Mesothelial cell of epicardium (in vitro differentiated cells): Measurements from ENCODE around the gene DIP2C. TPM values are rescaled to one million over a fixed set of nuclear protein-coding genes. Genes with fewer than 3 reads are reported as not detected.

Experiments used
- DNase-seq, 2 experiments: peaks; one replicate each; pipeline ENCODE4 v3.0.0; 2021; ENCODE audit warnings: low spot score in 2 of 2; ENCODE audit not compliant: unreplicated experiment in 2 of 2
- H3K27ac Mint-ChIP-seq: 2 replicates; pipeline ENCODE4 v1.8.0; 2021; ENCODE audit warnings: mixed read lengths
- H3K27me3 Mint-ChIP-seq: 2 replicates; pipeline ENCODE4 v1.8.0; 2021; ENCODE audit warnings: low read depth, mixed read lengths
- H3K36me3 Mint-ChIP-seq: 2 replicates; pipeline ENCODE4 v1.8.0; 2021; ENCODE audit warnings: mixed read lengths
- H3K4me1 Mint-ChIP-seq: 2 replicates; pipeline ENCODE4 v1.8.0; 2021; ENCODE audit warnings: mixed read lengths
- H3K4me3 Mint-ChIP-seq: 2 replicates; pipeline ENCODE4 v1.8.0; 2021; ENCODE audit warnings: mild to moderate bottlenecking, moderate library complexity, mixed read lengths
- H3K9me3 Mint-ChIP-seq: 2 replicates; pipeline ENCODE4 v1.8.0; 2021; ENCODE audit warnings: mixed read lengths
- CTCF ChIP-seq: fragments of 200-600 bp; sonication (generic); IDR thresholded peaks from one replicate; pipeline ENCODE4 v1.5.0; 2021; ENCODE audit warnings: antibody characterized with exemption; ENCODE audit not compliant: unreplicated experiment
- total RNA-seq: library from RNA; stranded (reverse); gene quantifications from 3 replicates; pipeline ENCODE4 v1.2.1, GENCODE V29; 2021

DIP2C gene
- total RNA-seq, 1 donor from 2014 or later = 30.3 TPM

- DNase-seq = no peak
- peaks cover 24% of the 10 kb centered on the region for H3K9me3 Mint-ChIP-seq
- peaks cover 24% of the 10 kb centered on the region for H3K36me3 Mint-ChIP-seq
- TF ChIP-seq CTCF = no peak
- peaks cover 18% of the 10 kb centered on the region for H3K4me1 Mint-ChIP-seq
- H3K4me3 Mint-ChIP-seq = no peak overlapping the region
- no peak overlapping the region for H3K27ac Mint-ChIP-seq
- no peaks in the 10 kb centered on the region for H3K27me3 Mint-ChIP-seq
Measured at GRCh38 chr10:565146-565545, 124.3 kb downstream of the DIP2C start.

DNA sequence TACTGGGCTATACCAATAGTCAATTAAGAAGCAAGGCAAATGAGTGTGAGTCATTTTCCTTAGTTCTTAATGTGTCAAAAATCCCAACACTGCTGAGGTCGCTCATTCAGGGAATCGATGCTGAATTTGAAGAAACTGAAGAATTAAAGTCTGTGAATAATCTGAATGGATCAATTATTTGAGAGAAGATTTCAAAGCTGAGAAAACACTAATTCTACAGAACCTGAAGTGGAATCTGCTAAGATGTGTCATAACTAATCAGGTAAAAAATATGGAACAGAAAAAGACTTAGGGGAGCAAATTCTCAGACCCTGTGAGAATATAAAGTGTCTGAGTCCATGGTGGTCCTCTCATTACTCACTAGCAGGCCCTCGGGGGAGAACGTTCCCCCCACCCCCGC lies 125.6 kb downstream of the DIP2C start:
- H3K27me3 Mint-ChIP-seq = no peaks in the 10 kb centered on the region
- H3K4me1 Mint-ChIP-seq = peaks cover 25% of the 10 kb centered on the region
- H3K4me3 Mint-ChIP-seq = no peak overlapping the region
- no peak overlapping the region for H3K27ac Mint-ChIP-seq
- H3K36me3 Mint-ChIP-seq = peaks cover 24% of the 10 kb centered on the region
- no peak for DNase-seq
- TF ChIP-seq CTCF = no peak
- peaks cover 24% of the 10 kb centered on the region for H3K9me3 Mint-ChIP-seq

DNA sequence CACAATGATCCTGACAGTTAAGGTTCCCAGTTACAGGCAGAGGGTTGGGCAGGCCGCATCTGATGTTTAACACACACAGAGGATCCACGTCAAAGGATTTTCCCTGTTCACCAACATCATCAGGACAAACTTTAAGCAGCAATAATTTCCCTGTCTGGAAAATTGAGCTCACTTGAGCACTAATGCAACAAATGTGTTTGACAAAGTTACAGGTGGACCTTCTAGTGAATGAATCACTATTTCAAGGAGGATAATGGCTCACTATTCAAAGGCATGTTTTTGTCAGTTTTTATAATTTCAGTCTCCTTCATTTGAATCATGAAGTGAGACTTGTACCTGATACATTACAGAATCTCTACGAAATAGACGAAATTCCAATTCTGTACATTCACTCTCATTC lies 127.3 kb downstream of the DIP2C start:
- no peak for DNase-seq

GRCh38 chr10:561721-562120 lies 127.7 kb downstream of the DIP2C start:
- DNase-seq = no peak
- Mint-ChIP-seq H3K4me3 (no peak overlapping the region), H3K9me3 (peaks cover 24% of the 10 kb centered on the region), H3K27me3 (no peaks in the 10 kb centered on the region), H3K36me3 (peaks cover 21% of the 10 kb centered on the region), H3K27ac (peak overlapping the region; percentile 23), H3K4me1 (peaks cover 38% of the 10 kb centered on the region)
- no peak for TF ChIP-seq CTCF

More for the DNA sequence above, 127.3 kb downstream of the DIP2C start:
- no peak overlapping the region for H3K4me3 Mint-ChIP-seq
- H3K36me3 Mint-ChIP-seq = peaks cover 21% of the 10 kb centered on the region
- peak overlapping the region; percentile 23 for H3K27ac Mint-ChIP-seq
- TF ChIP-seq CTCF = no peak
- peaks cover 34% of the 10 kb centered on the region for H3K4me1 Mint-ChIP-seq
- H3K9me3 Mint-ChIP-seq = peaks cover 24% of the 10 kb centered on the region
- no peaks in the 10 kb centered on the region for H3K27me3 Mint-ChIP-seq

DNA sequence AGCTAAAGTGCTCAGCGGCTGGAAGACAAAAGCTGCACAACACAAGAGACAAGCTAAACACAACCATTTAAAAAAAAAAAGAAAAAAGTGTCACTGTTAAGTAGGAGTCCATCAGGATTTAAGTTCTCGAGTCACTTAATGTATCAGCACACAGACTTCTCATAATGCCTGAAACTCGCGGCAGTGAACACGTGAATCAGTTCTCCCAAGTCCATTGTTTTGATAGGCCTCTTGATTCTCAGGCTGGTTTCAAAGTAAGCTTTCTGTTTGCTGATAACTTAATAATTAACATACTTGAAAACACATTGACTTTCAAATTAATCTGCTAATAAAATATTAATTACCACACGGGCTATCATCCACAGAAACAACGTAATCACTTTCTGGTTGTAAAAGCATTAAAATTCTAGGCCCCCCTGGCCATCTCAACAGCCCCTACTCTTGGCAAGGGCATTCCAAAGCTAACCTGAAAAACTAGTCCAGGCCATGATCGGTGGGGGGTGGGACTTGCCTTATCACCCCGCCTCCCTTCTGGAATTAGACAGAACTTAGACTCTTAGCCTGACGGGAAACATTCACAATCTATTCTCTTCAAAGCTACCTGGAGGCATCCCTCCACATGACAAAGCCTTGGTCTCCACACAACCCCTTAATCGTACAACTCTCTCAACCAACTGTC lies 129.0 kb downstream of the DIP2C start:
- H3K4me3 Mint-ChIP-seq = no peak overlapping the region
- peaks cover 47% of the 10 kb centered on the region for H3K4me1 Mint-ChIP-seq
- no peaks in the 10 kb centered on the region for H3K27me3 Mint-ChIP-seq
- DNase-seq = no peak
- TF ChIP-seq CTCF = no peak
- peaks cover 24% of the 10 kb centered on the region for H3K9me3 Mint-ChIP-seq
- peaks cover 20% of the 10 kb centered on the region for H3K36me3 Mint-ChIP-seq
- H3K27ac Mint-ChIP-seq = peak overlapping the region; percentile 80

DNA sequence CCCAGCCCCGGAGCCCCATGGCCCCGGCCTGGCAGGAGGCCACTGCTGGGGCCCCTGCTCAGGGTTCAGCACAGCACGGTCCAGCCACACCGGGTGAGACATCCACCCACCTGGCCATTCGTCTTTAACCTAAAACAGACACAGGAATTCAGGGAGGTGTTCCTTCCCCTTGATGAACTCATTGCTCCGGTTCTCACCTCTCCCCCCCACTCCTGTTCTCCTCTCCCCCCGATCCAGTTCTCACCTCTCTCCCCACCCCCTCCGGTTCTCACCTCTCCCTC lies 129.8 kb downstream of the DIP2C start:
- H3K27ac Mint-ChIP-seq = peak overlapping the region; percentile 80
- no peak for DNase-seq
- H3K4me3 Mint-ChIP-seq = no peak overlapping the region
- no peaks in the 10 kb centered on the region for H3K27me3 Mint-ChIP-seq
- H3K4me1 Mint-ChIP-seq = peaks cover 51% of the 10 kb centered on the region
- H3K9me3 Mint-ChIP-seq = peaks cover 16% of the 10 kb centered on the region
- TF ChIP-seq CTCF = no peak
- H3K36me3 Mint-ChIP-seq = peaks cover 13% of the 10 kb centered on the region
